A673 (cell line): ENCODE results near the gene EFHC2. TPM values are rescaled to one million over a fixed set of nuclear protein-coding genes. Genes with fewer than 3 reads are reported as not detected.

Experiments used
- BruUV-seq: library from RNA; stranded (reverse); fragments of 400-500 nt; replicated peaks from 2 replicates; lab custom pipeline; 2021; lab: Mats Ljungman, UMichigan
- CTCF ChIA-PET: fragments of 300-600 bp; sonication (Branson Sonifier 250); formaldehyde crosslinking; loops from one replicate; lab custom pipeline; 2022; ENCODE audit warnings: antibody characterized with exemption; lab: Charles Lee
- POLR2A ChIA-PET: fragments of 300-600 bp; sonication (Branson Sonifier 250); formaldehyde crosslinking; loops from one replicate; lab custom pipeline; 2022; ENCODE audit warnings: antibody characterized with exemption; ENCODE audit not compliant: low non-redundant PET; lab: Charles Lee
- DNase-seq: peaks from one replicate; pipeline ENCODE4 v3.0.0-alpha.2; 2015; ENCODE audit warnings: low spot score
- H3K27ac ChIP-seq: fragments of 200-600 bp; sonication (generic); 2 replicates; pipeline ENCODE4 v1.5.1; 2016; ENCODE audit warnings: mixed run types, low read depth, mild to moderate bottlenecking, mixed read lengths, antibody characterized with exemption, low read length; ENCODE audit not compliant: poor library complexity, severe bottlenecking
- H3K27me3 ChIP-seq: fragments of 200-600 bp; sonication (generic); replicated peaks from 2 replicates; pipeline ENCODE4 v1.6.1; 2017; ENCODE audit warnings: mixed run types, low read depth, mild to moderate bottlenecking, mixed read lengths, antibody characterized with exemption, low read length; ENCODE audit not compliant: insufficient read depth, poor library complexity
- H3K36me3 ChIP-seq: fragments of 200-600 bp; sonication (generic); 2 replicates; pipeline ENCODE4 v1.6.1; 2016; ENCODE audit warnings: mixed run types, mild to moderate bottlenecking, mixed read lengths, antibody characterized with exemption, low read length; ENCODE audit not compliant: insufficient read depth, poor library complexity, severe bottlenecking
- H3K4me1 ChIP-seq: fragments of 200-600 bp; sonication (generic); 2 replicates; pipeline ENCODE4 v1.6.1; 2017; ENCODE audit warnings: mixed run types, mild to moderate bottlenecking, mixed read lengths, antibody characterized with exemption, low read length; ENCODE audit not compliant: insufficient read depth, poor library complexity, severe bottlenecking
- H3K4me3 ChIP-seq: fragments of 200-600 bp; sonication (generic); 2 replicates; pipeline ENCODE4 v1.5.1; 2016; ENCODE audit warnings: low read depth, mixed run types, mild to moderate bottlenecking, mixed read lengths, low read length; ENCODE audit not compliant: poor library complexity, severe bottlenecking
- H3K9me3 ChIP-seq: fragments of 200-600 bp; sonication (generic); 2 replicates; pipeline ENCODE4 v1.6.1; 2016; ENCODE audit warnings: mixed run types, low read depth, mild to moderate bottlenecking, mixed read lengths, antibody characterized with exemption, low read length; ENCODE audit not compliant: poor library complexity, severe bottlenecking
- EZH2 ChIP-seq: fragments of 200-600 bp; sonication (generic); IDR thresholded peaks from 2 replicates; pipeline ENCODE4 v1.6.1; 2017; ENCODE audit warnings: borderline replicate concordance, low read depth, mild to moderate bottlenecking, mixed read lengths, antibody characterized with exemption, low read length; ENCODE audit not compliant: poor library complexity, severe bottlenecking
- intact Hi-C: fragments of 100-400 bp; cut with micrococcal nuclease; formaldehyde crosslinking; loops from one replicate; pipeline ENCODE4 v1.10.0; 2022; ENCODE audit not compliant: unreplicated experiment
- total RNA-seq: library from RNA; stranded (reverse); gene quantifications from 2 replicates; pipeline ENCODE4 v1.2.3, GENCODE V29; 2021
- TF ChIP-seq, protein P1 (sequence below): fragments of 300-800, 200-600 bp; sonication (generic); conservative IDR thresholded peaks from 2 replicates; pipeline ENCODE4 v1.5.1; 2017; ENCODE audit warnings: low read depth, mild to moderate bottlenecking, antibody characterized with exemption, low read length, moderate library complexity, mixed read lengths

EFHC2 gene
- total RNA-seq, 1 experiment from 2014 or later, result 0.11 TPM

DNA sequence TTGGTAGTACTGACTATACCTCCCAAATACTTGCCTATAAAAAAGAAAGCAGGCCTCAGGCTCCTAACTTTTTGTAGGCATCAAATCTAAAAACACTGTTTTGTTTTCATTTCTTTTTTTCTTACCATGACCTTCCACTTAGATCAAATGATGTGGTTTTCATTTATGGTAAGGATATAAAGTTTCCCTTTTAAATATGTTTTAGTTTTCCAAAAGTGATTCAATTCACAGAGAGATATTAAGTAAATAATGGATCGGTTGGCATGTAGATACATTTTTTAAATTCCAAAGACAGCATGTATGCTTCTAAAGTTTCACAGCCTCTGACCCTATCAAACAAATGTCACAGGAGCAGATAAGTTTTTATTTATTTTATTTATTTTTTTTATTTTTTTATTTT, 23.9 kb downstream of the EFHC2 start:
- BruUV-seq, result no TSS peak
- H3K9me3 ChIP-seq, result no peaks in the 10 kb centered on the region
- no peak for DNase-seq
- POLR2A ChIA-PET, result no interaction called here
- H3K27me3 ChIP-seq, result no peaks in the 10 kb centered on the region
- intact Hi-C loops, result no loop called here
- H3K36me3 ChIP-seq, result no peaks in the 10 kb centered on the region
- H3K4me1 ChIP-seq, result no peaks in the 10 kb centered on the region
- H3K4me3 ChIP-seq, result no peak overlapping the region
- CTCF ChIA-PET, result no interaction called here
- TF ChIP-seq, protein P1, sequence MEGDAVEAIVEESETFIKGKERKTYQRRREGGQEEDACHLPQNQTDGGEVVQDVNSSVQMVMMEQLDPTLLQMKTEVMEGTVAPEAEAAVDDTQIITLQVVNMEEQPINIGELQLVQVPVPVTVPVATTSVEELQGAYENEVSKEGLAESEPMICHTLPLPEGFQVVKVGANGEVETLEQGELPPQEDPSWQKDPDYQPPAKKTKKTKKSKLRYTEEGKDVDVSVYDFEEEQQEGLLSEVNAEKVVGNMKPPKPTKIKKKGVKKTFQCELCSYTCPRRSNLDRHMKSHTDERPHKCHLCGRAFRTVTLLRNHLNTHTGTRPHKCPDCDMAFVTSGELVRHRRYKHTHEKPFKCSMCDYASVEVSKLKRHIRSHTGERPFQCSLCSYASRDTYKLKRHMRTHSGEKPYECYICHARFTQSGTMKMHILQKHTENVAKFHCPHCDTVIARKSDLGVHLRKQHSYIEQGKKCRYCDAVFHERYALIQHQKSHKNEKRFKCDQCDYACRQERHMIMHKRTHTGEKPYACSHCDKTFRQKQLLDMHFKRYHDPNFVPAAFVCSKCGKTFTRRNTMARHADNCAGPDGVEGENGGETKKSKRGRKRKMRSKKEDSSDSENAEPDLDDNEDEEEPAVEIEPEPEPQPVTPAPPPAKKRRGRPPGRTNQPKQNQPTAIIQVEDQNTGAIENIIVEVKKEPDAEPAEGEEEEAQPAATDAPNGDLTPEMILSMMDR, result no peak
- TF ChIP-seq EZH2, result no peak
- H3K27ac ChIP-seq, result no peak overlapping the region

DNA sequence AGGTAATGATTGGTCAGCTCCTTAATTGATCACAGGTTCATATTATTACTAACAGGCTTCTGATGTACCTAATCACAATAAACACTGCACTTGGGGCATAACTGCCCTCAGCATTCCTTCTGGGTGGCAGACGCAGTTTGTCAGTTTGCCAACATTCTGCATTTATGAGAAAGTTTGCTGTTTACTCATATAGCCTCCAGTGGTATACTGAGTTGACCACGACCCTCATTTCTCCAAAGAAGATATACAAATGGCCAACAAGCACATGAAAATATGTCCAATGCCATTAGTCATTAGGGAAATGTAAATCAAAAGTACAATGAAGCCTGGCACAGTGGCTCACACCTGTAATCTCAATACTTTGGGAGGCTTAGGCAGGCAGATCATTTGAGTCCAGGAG, 26.3 kb downstream of the EFHC2 start:
- POLR2A ChIA-PET, result no interaction called here
- Histone ChIP-seq H3K27me3 (no peaks in the 10 kb centered on the region), H3K4me3 (no peak overlapping the region), H3K4me1 (no peaks in the 10 kb centered on the region), H3K9me3 (no peaks in the 10 kb centered on the region), H3K36me3 (no peaks in the 10 kb centered on the region), H3K27ac (no peak overlapping the region)
- intact Hi-C loops, result no loop called here
- no peak for DNase-seq
- CTCF ChIA-PET, result no interaction called here
- no TSS peak for BruUV-seq
- TF ChIP-seq EZH2, result no peak
- TF ChIP-seq, protein P1, result no peak

DNA sequence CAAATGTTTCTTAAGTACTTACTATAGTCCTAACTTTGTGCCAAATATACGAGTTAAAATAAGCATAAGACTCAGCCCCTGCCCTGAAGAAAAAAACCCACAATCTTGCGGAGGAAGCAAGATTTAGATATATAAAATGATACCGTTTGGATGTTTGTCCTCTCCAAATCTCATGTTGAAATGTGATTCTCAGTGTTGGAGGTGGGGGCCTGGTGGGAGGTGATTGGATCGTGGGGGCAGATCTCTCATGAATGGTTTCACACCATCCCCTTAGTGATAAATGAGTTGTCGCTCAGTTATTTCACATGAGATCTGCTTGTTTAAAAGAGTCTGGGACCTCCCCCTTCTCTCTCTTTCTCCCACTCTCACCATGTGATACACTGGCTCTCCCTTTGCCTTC, 28.7 kb downstream of the EFHC2 start:
- no peaks in the 10 kb centered on the region for H3K27me3 ChIP-seq
- no peaks in the 10 kb centered on the region for H3K36me3 ChIP-seq
- no peaks in the 10 kb centered on the region for H3K4me1 ChIP-seq
- intact Hi-C loops, result no loop called here
- no peak for TF ChIP-seq EZH2
- TF ChIP-seq, protein P1, result no peak
- DNase-seq, result no peak
- BruUV-seq, result no TSS peak
- H3K27ac ChIP-seq, result no peak overlapping the region
- no peaks in the 10 kb centered on the region for H3K9me3 ChIP-seq
- POLR2A ChIA-PET, result no interaction called here
- no peak overlapping the region for H3K4me3 ChIP-seq
- CTCF ChIA-PET, result no interaction called here
